ENCODE results near the gene SLC66A1.

Gene SLC66A1

DNA sequence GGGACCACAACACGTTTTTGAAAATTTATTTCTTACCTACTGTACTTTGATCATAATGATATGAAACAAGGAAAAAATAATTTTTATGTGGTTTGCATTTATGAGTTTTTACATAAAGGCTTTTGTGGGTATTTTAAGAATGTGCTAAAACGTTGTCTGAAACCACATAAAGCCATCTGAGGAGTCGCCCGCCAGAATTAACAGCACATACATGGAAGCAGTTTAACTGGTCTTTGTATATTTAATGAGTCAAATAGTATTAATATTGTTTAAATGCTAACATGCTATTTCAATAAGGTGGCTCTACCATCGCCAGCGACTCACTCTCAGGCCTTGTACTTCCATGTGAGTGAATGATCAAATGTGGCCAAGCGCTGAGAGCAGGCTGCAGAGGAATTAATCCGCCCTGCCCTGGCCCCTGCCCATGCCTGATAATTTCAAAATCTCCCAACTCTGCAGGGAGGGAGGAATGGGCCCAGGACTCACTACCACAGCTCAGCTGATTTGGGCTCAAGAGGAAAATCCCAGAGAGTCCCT is 49.6 kb downstream of the SLC66A1 start:
- DNase-seq (ENCODE audit: low read depth) = no peak

DNA sequence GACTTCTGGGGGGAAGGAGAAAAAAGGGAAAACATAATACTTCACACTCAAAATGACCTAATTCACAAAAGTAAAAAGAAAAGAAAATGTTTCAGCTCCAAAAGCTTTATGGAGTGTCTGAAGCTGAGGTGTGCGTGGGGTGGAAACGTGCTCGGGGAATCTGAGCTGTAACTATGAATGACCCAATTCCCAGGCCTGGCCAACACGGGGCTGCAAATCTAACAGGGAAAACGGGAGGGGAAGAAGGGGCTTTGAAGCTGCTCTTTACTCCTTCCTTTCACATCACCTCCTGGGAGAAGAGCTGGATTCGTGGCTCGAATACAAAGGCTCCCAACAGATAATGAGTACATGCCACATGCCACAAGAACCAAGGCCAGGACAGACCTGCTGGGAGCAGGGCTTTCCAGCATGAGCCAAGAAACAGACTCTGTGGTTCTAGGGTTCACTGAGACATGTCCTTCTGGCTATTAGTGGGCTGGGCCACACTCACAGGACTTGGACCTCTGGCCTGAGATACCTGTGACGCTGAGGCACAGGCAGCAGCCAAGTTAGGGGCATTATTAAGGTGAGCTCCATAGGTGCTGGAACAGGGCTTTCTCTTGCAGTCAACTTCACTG is 51.5 kb downstream of the SLC66A1 start:
- DNase-seq (ENCODE audit: low read depth) = no peak

DNA sequence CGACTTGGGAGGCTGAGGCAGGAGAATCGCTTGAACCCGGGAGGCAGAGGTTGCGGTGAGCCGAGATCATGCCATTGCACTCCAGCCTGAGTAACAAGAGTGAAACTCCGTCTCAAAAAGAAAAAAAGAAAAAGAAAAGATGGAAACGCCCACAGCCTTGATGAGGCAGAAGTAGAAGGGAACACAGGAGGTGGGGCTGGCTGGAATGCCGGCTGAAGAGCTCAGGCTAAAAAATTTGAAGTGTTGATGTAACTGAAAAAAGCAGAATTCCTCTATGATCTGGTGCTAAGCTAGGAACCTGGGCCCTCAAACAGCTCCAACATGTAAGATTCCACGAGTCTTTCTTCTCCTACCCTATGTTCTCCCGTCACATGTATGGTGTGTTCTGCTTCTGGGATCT is 53.6 kb downstream of the SLC66A1 start:
- DNase-seq (ENCODE audit: low read depth) = no peak

DNA sequence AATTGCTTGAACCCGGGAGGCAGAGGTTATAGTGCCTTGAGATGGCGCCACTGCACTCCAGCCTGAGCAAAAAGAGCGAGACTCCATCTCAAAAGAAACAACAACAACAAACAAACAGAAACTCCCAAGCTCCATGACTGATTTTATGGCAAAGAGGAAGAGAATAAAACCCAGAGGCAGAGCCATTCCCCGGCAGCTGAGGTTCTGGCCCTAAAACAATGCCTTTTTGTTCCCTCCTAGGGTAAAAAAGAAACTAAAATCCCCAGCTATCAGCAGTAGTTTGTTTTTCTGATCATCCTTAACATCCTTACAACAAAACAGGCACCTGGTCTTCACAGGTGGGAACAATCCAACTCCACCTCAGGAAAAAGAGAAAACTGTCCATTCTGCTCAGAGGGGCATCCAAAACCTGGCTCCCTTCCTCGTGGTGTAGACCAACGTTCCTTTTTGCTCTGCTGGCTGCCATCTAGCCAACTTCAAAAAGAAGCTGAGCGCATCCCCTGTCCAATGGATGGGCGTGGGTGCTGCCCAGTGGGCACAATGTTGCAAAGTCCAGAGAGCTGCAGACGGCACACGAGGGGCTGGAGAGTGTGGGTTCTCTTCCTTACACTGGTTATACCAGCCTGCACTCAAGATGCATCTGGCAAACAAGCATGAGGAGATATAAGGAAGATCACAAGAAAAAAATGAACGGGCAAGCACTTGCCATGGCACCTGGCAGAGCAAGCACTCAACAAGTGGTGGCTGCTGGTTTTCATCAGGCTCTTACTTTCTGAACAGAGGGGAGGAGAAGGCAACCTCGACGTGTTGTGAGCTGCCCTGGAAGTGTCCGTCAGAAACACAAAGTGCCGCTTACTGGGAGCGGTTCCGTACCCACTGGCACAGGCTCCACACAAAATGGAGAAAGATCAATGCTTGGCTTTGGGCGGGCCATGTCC is 54.7 kb downstream of the SLC66A1 start:
- DNase-seq (ENCODE audit: low read depth) = no peak

DNA sequence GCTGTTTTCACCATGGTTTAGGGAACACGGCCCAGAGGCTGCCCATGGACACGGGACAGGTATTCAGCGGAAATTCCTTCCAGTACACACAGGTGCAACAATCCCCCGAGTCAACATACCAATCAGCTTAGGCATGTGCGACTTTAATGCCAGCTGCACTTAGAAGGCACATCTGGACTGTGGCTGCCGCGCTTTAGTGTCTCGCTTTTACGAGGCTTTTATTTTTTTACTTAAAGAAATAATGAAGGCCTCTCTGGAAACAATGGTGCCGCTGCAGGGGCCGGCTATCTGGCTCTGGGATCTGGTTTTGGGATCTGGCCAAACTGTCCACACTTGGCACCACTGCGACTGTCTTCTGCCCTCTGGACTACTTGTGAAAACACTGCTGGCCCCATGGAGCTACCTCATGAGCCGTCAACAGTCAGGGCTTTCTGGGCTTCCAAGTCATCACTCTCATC is 55.5 kb downstream of the SLC66A1 start:
- DNase-seq (ENCODE audit: low read depth) = no peak

DNA sequence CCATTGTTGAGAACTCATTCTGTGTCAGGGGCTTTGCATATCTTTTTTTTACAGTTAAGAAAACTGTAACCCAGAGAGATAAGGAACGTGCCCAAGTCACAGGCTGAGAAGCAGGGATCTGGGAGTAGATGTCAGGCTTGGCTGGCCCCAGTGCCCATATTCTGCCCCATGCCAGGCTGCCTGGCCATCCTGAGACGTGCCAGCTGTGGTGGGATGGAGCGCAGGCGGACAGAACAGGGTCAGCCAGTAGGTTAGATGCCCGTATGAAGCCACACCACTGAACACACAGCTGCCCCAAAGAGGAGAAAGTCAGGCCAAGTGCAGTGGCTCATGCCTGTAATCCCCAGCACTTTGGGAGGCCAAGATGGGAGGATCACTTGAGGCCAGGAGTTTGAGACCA is 55.9 kb downstream of the SLC66A1 start:
- no peak for DNase-seq (ENCODE audit: low read depth)

DNA sequence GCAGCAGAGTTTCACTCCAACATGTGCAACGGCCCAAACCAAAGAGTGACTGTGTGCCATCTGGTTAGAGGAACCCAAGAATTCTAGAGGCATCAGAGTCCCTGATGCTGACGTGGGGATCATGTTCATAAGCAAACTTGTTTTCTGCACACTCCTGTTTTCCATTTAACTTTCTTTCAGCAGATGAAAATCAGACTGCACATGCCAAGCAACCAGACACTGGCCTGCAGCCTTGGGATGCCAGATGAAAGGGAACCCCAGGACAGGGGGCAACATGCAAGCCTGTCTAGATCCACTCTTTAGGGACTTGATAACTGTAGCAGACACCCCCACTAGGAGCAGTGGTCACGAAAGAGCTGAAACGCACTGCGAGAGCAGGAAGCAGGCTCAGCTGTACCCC is 56.8 kb downstream of the SLC66A1 start:
- DNase-seq (ENCODE audit: low read depth) = no peak

DNA sequence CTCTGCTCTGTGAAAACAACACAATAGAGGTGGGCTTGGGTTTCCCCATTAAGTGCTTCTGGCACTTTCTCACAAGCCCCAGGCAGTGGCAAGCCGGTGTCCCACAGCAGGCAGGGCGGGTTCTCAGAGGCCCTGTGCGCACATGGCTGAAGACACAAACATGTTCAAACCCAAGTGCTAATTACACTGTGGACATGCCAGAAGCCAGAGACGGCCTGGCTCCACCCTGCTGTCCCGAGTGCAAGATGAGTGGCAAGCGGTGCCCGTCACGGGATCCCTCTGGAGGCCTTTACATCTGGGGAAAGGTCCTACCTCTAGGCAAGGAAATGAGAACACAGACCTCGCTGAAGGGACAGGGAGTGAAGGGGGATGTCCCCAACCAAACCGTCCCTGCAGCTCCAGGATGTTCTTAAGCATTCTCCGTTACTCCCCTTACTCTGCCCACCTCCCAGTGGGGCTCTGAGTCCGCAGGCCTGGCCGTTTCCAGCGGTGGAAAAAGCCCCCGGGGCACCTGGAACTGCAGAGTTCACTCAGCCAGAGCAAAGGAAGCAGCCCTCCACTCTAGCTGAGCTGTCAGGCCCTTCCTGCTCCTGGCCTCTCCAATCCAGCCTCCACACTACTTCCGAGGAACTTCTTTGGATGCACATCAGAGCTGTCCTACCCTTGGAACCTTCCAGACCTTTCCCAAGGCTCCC is 57.4 kb downstream of the SLC66A1 start:
- DNase-seq (ENCODE audit: low read depth) = no peak

DNA sequence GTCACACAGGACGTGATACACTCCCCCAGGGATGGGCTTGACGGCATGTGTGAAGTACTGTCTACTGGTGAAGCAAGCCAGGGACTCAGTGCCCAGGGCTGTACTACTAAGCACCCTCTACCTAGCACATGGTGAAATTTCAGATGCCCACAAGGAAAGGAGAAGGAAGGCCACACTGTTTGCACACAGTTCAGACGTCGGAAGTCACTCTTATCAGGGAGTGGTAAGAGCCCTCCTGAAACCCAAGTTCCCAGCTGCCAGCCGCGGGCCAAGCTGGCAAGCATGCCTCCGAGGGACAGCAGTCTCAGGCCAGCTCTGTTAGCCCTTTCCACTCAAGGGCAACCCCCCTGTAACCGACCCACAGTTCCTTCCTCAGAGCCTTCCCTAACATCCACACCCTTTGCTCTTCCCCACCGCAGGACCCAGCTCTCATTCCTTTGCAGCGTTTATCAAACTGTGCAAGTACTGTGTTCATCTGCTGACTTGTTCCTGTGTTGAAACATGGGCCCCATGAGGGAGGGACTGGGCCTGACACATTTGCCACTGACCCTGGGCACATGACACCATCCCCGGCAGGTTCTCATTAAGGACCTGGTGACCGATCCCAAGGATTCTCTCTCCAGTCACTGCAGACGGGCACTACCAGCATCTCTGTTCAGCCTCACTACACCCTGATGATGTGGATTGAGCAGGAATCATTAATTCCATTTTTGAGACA is 58.5 kb downstream of the SLC66A1 start:
- no peak for DNase-seq (ENCODE audit: low read depth)

DNA sequence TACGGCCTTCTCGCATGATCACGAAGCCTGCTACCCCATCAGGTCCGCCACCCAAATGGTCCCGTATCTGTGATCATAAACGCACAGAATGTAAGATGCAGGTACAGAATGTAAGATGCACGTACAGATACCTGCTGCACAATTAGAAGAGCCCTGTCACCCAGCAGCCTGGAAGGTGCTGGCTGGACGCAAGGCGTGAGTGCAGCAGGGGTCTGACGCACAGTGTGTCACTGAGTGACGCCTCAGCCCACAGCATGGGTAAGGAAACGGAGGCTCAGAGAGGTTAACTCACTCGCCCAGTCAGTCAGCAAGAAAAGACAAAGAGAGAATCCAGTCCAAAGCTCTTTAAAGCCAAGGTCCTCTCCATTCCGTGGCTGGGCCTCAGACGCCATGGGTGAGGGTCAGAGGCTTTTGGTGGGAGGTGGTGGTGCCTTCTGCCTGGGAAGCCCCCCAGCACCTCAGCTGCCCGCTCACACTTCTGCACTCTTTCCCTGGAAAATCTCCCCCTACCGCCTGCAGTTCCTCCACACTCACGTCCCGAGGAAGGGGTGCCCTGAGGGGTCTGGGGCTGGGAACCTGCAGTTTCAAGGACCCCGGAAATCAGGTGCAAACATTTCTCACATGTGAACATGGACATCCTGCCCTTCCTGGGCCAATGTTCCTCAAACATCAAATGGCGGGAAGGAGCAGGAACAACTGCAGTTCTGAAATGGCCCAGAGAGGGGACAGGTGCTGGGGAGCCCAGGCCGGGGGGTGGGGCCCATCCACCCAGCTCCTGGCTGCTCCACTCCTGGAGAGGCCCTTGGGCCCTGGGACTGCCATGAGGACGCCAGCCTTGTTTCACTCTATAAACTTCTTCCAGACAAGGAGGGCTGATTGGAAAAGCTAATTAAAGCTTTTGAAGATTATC is 59.4 kb downstream of the SLC66A1 start:
- no peak for DNase-seq (ENCODE audit: low read depth)

DNA sequence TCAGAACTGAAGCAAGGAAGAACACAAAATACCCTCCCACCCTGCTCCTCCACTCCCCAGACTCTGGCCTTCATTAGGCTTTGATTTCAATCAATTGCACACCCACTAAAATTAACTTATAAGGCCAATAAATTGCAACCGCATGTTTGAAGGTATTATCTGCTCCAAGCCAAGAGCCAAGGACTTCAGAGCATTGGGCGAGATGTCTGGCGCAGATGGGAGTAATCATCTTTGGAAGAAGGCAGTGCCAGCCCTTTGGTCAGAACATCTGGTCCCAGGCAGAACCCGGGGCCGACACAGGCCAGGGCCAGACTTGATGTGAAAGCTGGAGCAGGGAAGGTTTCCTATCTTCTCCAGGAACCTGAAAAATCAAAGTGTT is 60.0 kb downstream of the SLC66A1 start:
- DNase-seq (ENCODE audit: low read depth) = no peak

DNA sequence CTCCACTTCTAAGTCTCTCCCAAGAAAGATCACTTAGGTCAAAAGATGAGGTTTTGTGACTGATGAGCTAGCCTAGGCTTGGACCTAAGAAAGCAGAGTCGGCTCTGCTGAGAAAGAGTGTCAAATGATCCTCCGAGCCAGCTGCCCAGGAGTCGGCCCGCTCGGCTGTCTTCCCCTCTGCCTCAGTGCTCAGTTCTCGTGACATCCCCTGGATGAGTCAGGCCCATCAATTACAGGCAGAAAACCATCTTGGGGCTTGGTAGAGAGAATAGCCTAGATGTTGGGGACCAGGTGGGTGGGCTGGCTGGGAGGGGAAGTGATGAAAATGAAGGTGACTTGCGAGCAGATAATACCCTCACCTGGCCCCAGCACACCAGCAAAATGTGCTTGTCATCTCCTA is 60.5 kb downstream of the SLC66A1 start:
- DNase-seq (ENCODE audit: low read depth) = no peak

DNA sequence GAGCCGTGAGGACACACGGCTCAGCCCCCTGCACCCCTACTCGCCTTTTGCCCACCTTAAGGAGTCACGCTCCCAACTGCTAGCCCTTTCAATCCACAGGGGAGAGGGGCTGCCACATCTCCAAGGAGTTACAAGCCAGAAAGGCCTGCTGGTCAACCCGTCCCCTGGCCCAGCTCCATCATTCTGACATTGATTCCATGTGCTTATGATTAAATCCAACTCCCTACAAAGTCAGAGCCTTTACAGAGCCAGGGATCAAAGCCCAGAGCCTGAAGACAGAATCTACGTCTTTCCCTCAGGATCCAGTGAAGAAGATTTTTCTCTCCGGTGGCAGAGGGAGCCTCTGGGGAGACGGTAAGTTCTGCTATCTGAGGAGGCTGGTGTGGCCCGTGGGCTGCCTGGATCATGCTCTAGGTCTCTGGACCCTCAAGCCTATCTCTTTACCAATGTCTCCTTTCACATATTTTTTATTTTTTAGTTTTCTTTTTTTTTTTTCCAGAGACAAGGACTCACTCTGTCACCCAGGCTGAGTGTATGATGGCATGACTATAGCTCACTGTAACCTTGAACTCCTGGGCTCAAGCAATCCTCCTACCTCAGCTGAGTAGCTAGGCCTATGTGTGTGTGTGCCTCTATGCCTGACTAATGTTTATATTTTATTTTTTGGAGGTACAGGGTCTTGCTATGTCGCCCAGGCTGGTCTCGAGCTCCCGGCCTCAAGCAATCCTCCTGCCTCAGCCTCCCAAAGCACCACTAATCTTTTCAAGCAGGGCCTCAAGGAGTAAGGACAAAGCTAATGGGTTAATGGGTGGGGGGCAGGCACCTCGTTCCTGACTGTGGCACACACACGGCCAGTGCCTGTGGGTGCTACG is 61.3 kb downstream of the SLC66A1 start:
- no peak for DNase-seq (ENCODE audit: low read depth)

DNA sequence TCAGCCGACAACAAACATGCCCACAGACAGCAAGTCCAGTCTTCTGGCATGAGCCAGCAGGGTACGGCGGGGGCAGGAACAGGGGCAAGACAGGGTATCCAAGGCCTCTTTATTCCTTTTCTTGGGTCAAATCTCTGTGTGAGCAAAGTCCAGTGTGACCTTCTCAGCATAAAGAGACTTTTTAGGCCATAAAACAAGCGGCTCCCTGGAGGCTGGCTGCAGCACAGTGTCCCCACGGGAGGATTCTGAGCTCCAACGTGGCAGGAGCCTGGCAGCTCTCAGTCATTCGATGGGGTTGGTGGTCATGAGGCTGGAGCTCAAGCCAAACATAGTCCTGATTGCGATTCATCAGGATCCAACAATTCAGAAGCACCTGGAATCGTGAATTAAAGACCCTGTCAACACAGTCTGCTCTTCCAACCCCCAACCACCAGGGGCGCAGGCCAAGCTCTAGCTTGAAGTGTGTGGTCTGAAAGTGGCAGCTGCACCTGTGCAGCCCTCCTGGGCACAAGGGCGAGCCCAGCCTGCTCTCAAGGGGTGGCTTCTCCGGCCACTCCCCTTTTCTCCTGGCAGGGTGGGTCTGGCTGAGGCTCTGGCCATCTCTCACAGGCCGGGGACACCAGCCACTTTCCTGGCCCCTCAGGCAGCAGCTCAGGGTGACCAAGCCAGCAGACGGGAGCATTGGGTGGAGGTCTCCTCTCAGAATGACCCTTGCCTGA is 62.1 kb downstream of the SLC66A1 start:
- DNase-seq (ENCODE audit: low read depth) = no peak

DNA sequence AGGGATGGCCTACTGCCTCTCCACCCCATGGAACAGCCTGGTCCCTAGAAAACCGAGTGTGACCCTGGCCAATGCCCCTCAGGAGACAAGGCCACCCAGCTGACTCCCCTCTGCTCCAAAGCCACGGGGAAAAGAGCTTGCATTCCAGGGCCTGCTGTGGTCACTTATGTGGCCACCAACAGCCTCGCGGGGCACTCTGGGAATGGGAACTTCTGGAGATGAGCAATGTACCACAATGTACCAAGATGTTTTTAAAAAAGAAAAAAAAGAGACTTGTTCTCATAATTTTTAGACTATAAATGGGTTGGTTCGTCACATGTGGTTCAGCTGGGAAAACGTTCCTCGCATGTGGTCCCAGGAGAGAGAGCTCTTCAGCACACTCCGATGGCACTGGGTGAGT is 62.8 kb downstream of the SLC66A1 start:
- no peak for DNase-seq (ENCODE audit: low read depth)

DNA sequence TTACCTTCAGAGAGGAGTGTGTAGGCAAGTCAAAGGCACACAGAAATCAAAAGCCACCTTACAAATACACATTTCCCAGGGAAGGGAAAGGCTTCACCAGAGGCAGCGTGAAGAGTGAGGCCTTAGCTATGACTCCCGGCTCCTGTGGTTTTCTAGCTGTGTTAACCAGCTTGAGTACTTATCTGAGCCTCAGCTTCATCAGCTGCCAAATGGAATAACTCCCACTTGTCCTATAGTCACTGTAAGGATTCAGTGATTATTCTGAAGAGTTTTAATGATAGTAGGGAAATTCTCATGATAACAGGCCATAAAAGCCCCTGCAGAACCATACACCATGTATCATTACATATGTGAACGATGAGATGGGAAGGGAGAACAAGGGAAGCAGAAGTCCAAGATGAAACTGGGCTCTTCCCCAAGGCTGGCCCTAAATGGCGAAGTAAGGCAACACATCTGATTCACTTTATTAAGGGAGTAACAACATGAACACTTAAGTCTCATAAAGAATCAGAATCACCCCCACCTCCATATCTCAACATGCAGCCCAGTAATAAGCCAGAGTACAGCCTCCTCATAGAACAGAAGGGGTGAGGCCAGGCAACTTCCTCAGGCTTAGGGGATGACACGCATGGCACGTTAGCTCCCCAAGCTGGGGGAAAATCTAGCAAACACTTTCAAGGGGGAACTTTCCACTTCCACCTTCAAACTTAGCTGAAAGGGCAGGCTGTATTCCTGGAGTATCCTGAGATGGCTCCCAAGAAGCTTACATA is 63.7 kb downstream of the SLC66A1 start:
- DNase-seq (ENCODE audit: low read depth) = no peak

DNA sequence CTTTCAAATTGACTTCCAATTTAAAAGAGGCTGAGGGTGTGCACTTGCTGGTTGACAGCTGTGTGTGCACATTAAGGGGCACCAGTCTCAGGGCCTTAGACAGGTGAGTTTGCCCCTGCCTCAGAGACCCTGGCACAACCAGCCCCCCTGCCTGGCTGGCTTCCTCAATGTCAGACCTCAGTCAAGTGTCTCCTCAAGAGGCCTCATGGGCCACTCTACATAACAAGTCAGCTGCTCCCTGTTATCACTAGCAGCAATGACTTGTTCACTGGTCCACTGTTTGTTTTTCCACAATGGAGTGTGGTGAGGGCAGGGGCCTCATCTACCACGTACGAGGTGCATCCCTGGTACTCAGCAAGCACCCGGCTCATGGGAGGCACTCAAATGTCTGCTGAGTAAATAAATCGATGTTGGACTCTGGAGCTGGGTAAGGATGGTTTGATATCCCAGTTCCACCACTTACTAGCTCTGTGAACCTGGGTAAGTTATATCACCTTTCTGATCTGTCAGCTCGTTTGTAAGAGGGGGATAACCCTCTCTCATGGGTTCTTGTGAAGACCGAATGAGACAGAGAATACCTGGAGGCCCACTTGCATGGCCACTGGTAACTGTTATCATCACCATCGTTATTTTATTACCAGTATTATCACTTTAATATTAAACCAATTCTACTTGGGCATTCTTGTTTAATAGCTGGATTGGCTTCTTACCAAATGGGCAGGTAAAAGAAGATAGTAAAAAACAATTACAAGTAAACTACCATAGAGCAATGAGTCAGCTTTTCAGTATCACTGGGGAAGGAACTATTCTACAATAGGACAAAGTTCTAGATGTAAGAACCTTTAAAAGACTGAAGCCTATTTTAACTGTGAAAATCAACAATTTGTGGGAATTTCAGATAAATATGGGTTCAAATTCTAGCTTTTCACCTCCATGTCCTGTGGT is 64.6 kb downstream of the SLC66A1 start:
- no peak for DNase-seq (ENCODE audit: low read depth)
